AG09319 (cell line): Measurements from ENCODE around the gene APEX2.

Source experiments
- DNase-seq: peaks from one replicate; pipeline ENCODE4 v3.0.0-alpha.2; 2010; ENCODE audit warnings: low read depth; ENCODE audit errors: extremely low read depth
- TF ChIP-seq, protein P1 (sequence below): IDR thresholded peaks from 2 replicates; pipeline ENCODE4 v1.5.1; 2011; ENCODE audit warnings: low read depth, mild to moderate bottlenecking, inconsistent platforms, low read length, moderate library complexity

Gene APEX2

GRCh38 chrX:54999717-55000598 lies at the start of gene APEX2:
Gene APEX2 (plus strand): TSS chrX:55000363. CDS start chrX:55000423, 60 bp downstream.
- TF ChIP-seq, protein P1, sequence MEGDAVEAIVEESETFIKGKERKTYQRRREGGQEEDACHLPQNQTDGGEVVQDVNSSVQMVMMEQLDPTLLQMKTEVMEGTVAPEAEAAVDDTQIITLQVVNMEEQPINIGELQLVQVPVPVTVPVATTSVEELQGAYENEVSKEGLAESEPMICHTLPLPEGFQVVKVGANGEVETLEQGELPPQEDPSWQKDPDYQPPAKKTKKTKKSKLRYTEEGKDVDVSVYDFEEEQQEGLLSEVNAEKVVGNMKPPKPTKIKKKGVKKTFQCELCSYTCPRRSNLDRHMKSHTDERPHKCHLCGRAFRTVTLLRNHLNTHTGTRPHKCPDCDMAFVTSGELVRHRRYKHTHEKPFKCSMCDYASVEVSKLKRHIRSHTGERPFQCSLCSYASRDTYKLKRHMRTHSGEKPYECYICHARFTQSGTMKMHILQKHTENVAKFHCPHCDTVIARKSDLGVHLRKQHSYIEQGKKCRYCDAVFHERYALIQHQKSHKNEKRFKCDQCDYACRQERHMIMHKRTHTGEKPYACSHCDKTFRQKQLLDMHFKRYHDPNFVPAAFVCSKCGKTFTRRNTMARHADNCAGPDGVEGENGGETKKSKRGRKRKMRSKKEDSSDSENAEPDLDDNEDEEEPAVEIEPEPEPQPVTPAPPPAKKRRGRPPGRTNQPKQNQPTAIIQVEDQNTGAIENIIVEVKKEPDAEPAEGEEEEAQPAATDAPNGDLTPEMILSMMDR = no peak
- peak; percentile 76 for DNase-seq

GRCh38 chrX:54950730-54951375 lies 49.3 kb upstream of the APEX2 start:
- no peak for DNase-seq
- TF ChIP-seq, protein P1 = no peak

GRCh38 chrX:54961750-54962149 lies 38.4 kb upstream of the APEX2 start:
- TF ChIP-seq, protein P1 = no peak
- no peak for DNase-seq

DNA sequence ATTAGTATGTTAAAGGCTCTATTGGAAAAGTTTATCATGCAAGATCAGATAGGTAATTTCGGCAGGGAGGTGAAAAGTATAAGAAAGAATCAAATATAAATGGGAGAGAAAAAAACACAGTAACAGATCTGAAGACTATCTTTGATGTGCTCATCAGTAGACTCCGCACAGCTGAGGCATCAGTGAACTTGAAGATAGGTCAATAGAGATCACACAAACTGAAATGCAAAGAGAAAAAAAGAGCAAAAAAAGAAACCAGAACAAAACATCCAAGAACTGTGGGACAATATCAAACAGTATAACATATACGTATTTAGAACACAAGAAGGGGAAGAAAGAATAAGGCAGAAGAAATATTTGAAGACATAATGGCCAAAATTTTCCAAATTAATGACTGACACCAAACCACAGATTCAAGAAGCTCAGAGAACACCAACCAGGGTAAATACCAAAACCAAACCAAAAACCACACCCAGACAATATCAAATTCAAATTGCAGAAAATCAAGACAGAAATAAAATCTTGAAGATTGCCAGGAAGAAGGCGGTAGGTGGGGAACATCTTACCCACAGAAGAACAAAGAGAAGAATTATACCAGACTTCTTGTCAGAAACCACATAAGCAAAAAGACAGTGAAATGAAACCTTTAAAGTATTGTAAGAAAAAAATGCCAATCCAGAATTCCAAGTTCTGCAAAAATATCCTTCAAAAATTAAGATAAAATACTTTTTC lies 35.2 kb upstream of the APEX2 start:
- DNase-seq = no peak
- TF ChIP-seq, protein P1 = no peak

DNA sequence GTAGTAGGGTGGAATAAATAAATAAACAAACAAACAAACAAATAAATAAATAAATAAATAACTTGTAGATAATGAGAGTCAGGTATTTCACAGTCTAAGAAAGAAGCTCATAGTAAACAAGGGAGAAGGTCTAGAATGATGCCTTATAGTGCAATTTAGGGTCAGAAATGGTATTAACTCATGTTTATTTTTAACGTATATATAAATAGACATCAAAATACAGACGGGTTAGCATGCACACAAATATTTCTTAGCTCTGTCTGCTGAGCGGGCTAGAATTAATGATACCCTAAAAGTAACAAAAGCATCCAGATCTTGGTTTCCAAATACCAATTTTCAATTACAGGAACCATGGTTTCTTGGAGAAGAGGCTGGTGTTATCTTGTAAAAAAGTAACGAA lies 22.8 kb upstream of the APEX2 start:
- TF ChIP-seq, protein P1 = no peak
- no peak for DNase-seq

- no peak for DNase-seq
- TF ChIP-seq, protein P1 = no peak
Observed at GRCh38 chrX:54978448-54978847, 21.7 kb upstream of the APEX2 start.
